ENCODE data around the gene KLK15. TPM values are rescaled to one million over a fixed set of nuclear protein-coding genes. Genes with fewer than 3 reads are reported as not detected.

Gene KLK15
- total RNA-seq, 2 donors from 2014 or later, result not detected

DNA sequence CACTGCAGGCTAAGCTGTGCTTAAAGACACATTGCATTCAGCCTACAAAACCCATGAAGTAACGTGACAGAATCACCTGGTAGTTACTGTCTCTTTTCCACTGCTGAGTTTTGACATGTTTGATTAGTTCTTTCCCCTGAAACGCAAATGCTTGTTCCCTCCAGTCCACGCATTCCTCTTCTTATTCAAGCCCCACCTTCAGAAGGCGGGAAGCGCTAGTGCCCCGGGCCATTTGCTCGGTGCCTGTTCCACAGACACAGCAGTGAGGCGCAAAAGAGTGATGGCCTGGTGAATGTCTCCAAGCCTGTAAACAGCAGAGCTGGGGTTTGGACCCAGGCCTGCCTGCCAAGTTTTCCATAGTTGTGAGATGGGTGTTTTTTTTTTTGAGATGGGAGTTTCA, 32.3 kb downstream of the KLK15 start:
- Mint-ChIP-seq H3K9me3 (no peaks in the 10 kb centered on the region), H3K4me1 (peaks cover 11% of the 10 kb centered on the region), H3K36me3 (ENCODE audit: low read depth) (peaks cover 45% of the 10 kb centered on the region), H3K27me3 (ENCODE audit: insufficient read depth) (peaks cover 2% of the 10 kb centered on the region), H3K4me3 (no peak overlapping the region), H3K27ac (peak overlapping the region; percentile 27)
- H3K9ac ChIP-seq (ENCODE audit: extremely low read depth, low read length, poor library complexity, severe bottlenecking), result no peak overlapping the region
- H3K4me3 ChIP-seq (ENCODE audit: low read length), result no peak overlapping the region
- TF ChIP-seq CTCF (conservative IDR thresholded peaks at IDR 0.05), result no peak
- H3K4me1 ChIP-seq (ENCODE audit: control insufficient read depth, insufficient read depth, low read length), result no peaks in the 10 kb centered on the region
- H3K9me3 ChIP-seq (ENCODE audit: control insufficient read depth, low read length), result no peaks in the 10 kb centered on the region
- DNase-seq, result no peak
- 94 to 96% methylated on average over 8 of the region's 8 CpGs for whole genome bisulfite sequencing, 2 experiments (ENCODE audit: insufficient coverage in 1 of 2, insufficient read length in 1 of 2)
- H3K27me3 ChIP-seq (ENCODE audit: control insufficient read depth, insufficient read depth, low read length, poor library complexity, severe bottlenecking), result no peaks in the 10 kb centered on the region
- H3K27ac ChIP-seq (ENCODE audit: low read depth, low read length), result no peak overlapping the region
- H3K36me3 ChIP-seq (ENCODE audit: control insufficient read depth, insufficient read depth, low read length), result peaks cover 59% of the 10 kb centered on the region

- peaks cover 45% of the 10 kb centered on the region for H3K36me3 Mint-ChIP-seq (ENCODE audit: low read depth)
Observed at GRCh38 chr19:50799547-50799851, 33.9 kb downstream of the KLK15 start.

GRCh38 chr19:50798659-50799546, 34.5 kb downstream of the KLK15 start:
- Histone ChIP-seq H3K9me3 (ENCODE audit: control insufficient read depth, low read length) (no peaks in the 10 kb centered on the region), H3K27me3 (ENCODE audit: control insufficient read depth, insufficient read depth, low read length, poor library complexity, severe bottlenecking) (no peaks in the 10 kb centered on the region), H3K9ac (ENCODE audit: extremely low read depth, low read length, poor library complexity, severe bottlenecking) (no peak overlapping the region), H3K36me3 (ENCODE audit: control insufficient read depth, insufficient read depth, low read length) (peaks cover 64% of the 10 kb centered on the region), H3K4me1 (ENCODE audit: control insufficient read depth, insufficient read depth, low read length) (no peaks in the 10 kb centered on the region), H3K27ac (ENCODE audit: low read depth, low read length) (no peak overlapping the region), H3K4me3 (ENCODE audit: low read length) (no peak overlapping the region)
- Mint-ChIP-seq H3K4me1 (peaks cover 11% of the 10 kb centered on the region), H3K27me3 (ENCODE audit: insufficient read depth) (no peaks in the 10 kb centered on the region), H3K36me3 (ENCODE audit: low read depth) (peaks cover 45% of the 10 kb centered on the region), H3K9me3 (no peaks in the 10 kb centered on the region), H3K27ac (no peak overlapping the region), H3K4me3 (no peak overlapping the region)
- no peak for DNase-seq
- 93 to 94% methylated on average over 8 to 21 of the region's 21 CpGs for WGBS, 2 experiments (ENCODE audit: insufficient coverage in 1 of 2, insufficient read length in 1 of 2)
- no peak for TF ChIP-seq CTCF (conservative IDR thresholded peaks at IDR 0.05)

More at GRCh38 chr19:50799547-50799851, 33.9 kb downstream of the KLK15 start:
- Histone ChIP-seq H3K36me3 (ENCODE audit: control insufficient read depth, insufficient read depth, low read length) (peaks cover 64% of the 10 kb centered on the region), H3K27ac (ENCODE audit: low read depth, low read length) (no peak overlapping the region), H3K9ac (ENCODE audit: extremely low read depth, low read length, poor library complexity, severe bottlenecking) (no peak overlapping the region), H3K9me3 (ENCODE audit: control insufficient read depth, low read length) (no peaks in the 10 kb centered on the region), H3K4me1 (ENCODE audit: control insufficient read depth, insufficient read depth, low read length) (no peaks in the 10 kb centered on the region), H3K4me3 (ENCODE audit: low read length) (no peak overlapping the region), H3K27me3 (ENCODE audit: control insufficient read depth, insufficient read depth, low read length, poor library complexity, severe bottlenecking) (no peaks in the 10 kb centered on the region)
- Mint-ChIP-seq H3K27ac (no peak overlapping the region), H3K4me1 (peaks cover 11% of the 10 kb centered on the region), H3K9me3 (no peaks in the 10 kb centered on the region), H3K4me3 (no peak overlapping the region), H3K27me3 (ENCODE audit: insufficient read depth) (no peaks in the 10 kb centered on the region)
- no peak for DNase-seq
- WGBS, 2 experiments (ENCODE audit: insufficient coverage in 1 of 2, insufficient read length in 1 of 2), result 95 to 100% methylated on average over 2 to 3 of the region's 3 CpGs
- no peak for TF ChIP-seq CTCF (conservative IDR thresholded peaks at IDR 0.05)
